Measurements from ENCODE around the gene R3HCC1L. TPM values are rescaled to one million over a fixed set of nuclear protein-coding genes. Genes with fewer than 3 reads are reported as not detected.

The R3HCC1L gene
- total and polyA plus RNA-seq, 9 of the 15 experiments (the other 6 are each of a cell fraction or from before 2014, with no cell fraction given): 9.1 to 17.8 (median 12.6) TPM

DNA sequence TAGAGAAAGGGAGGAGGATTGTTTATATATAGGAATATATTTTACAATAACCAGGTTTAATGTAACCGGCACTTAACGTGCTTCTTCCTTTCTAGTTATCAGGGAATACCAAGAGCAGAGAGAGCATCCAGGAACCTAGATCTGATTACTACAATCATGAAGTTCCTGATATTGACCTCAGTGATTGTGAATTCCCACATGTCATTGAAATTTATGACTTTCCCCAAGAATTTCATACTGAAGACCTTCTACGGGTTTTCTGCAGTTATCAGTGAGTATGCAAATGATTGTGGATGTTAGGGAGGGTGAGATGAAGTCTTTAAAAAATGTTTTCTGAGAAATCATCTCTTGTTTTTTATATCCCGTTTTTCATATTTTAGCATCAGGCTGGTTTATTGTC lies 97.0 kb downstream of the R3HCC1L start:
- intact Hi-C loops (cut with micrococcal nuclease): no loop called here
- H3K36me3 ChIP-seq (ENCODE audit: control insufficient read depth, insufficient read depth, low read length): peaks cover 20% of the 10 kb centered on the region
- DNase-seq (ENCODE audit: extremely low read depth in 1 of 4, low spot score in 3 of 4) (no peak), FAIRE-seq (no peak), ATAC-seq (no peak)
- no peaks in the 10 kb centered on the region for H3K9me3 ChIP-seq (replicated peaks; ENCODE audit: control insufficient read depth, insufficient read depth, low read depth, low read length)
- CTCF ChIA-PET (ENCODE audit: low intra/inter-chr PET ratio): no interaction called here
- H3K9me1 ChIP-seq (ENCODE audit: control insufficient read depth, insufficient read depth, low read length): no peaks in the 10 kb centered on the region
- H2AFZ ChIP-seq (ENCODE audit: low read depth, low read length): no peak overlapping the region
- POLR2A ChIA-PET: no interaction called here
- H3K4me3 ChIP-seq: no peak overlapping the region
- 2% methylated on average over 4 of the region's 4 CpGs for WGBS (ENCODE audit: insufficient coverage, low coverage, missing lambda C conversion rate)
- H4K20me1 ChIP-seq (replicated peaks; ENCODE audit: control insufficient read depth, insufficient read depth, low read length): no peaks in the 10 kb centered on the region; the same call in 1 of the 2 replicates
- peaks cover 5% of the 10 kb centered on the region; the same call in 2 of the 3 replicates for H3K79me2 ChIP-seq (ENCODE audit: control insufficient read depth, insufficient read depth, low read length)
- BruUV-seq (replicated peaks): no TSS peak
- no peak overlapping the region for H3K4me2 ChIP-seq (ENCODE audit: insufficient read depth, low read length)
- H3K4me1 ChIP-seq (replicated peaks in 1 of 2; ENCODE audit: control insufficient read depth in 2 of 2, insufficient read depth in 2 of 2, low read length in 2 of 2): peaks cover 0 to 17% of the 10 kb centered on the region in 2 experiments; a peak in 2 of 5 replicates
- no peak overlapping the region for H3K27ac ChIP-seq (ENCODE audit: extremely low read depth, low read depth, low read length)
- in situ Hi-C loops (cut with MboI): no loop called here
- no peak overlapping the region for H3K9ac ChIP-seq (ENCODE audit: insufficient read depth in 1 of 2, low read depth in 2 of 2, low read length in 2 of 2)
- H3K27me3 ChIP-seq (ENCODE audit: control insufficient read depth in 2 of 2, insufficient read depth in 2 of 2, low read length in 2 of 2): no peaks in the 10 kb centered on the region
- TF ChIP-seq CTBP1 (IDR thresholded peaks at IDR 0.05; ENCODE audit: borderline replicate concordance): peak; percentile 33; the same call in 1 of the 2 replicates
- TF ChIP-seq HDAC8 (tag; IDR thresholded peaks at IDR 0.05): no peak
- TF ChIP-seq CBFA2T3 (IDR thresholded peaks at IDR 0.05): peak; percentile 36; the same call in 1 of the 2 replicates
- TF ChIP-seq ARID1B (IDR thresholded peaks at IDR 0.05): peak; percentile 21; the same call in 1 of the 2 replicates
- peak; percentile 92 for TF ChIP-seq MEIS2 (IDR thresholded peaks at IDR 0.05; ENCODE audit: partially characterized antibody)
- TF ChIP-seq EP300 (IDR thresholded peaks at IDR 0.05; ENCODE audit: low read length): 0 out of 2 replicates have a peak, but pooled peaks have one; percentile 25
- TF ChIP-seq TEAD1 (CRISPR knock-in tag; IDR thresholded peaks at IDR 0.05): 0 out of 4 replicates have a peak, but pooled peaks of 1 of the 2 experiments have one; percentile 11
- no peak for TF ChIP-seq ZNF717 (CRISPR knock-in tag; IDR thresholded peaks at IDR 0.05)
- TF ChIP-seq TEAD4 (IDR thresholded peaks at IDR 0.05; ENCODE audit: low read length): peak; percentile 34; the same call in 1 of the 2 replicates
- TF ChIP-seq TEAD4 (CRISPR knock-in tag; IDR thresholded peaks at IDR 0.05; ENCODE audit: borderline replicate concordance): no peak
- TF ChIP-seq, protein P1, sequence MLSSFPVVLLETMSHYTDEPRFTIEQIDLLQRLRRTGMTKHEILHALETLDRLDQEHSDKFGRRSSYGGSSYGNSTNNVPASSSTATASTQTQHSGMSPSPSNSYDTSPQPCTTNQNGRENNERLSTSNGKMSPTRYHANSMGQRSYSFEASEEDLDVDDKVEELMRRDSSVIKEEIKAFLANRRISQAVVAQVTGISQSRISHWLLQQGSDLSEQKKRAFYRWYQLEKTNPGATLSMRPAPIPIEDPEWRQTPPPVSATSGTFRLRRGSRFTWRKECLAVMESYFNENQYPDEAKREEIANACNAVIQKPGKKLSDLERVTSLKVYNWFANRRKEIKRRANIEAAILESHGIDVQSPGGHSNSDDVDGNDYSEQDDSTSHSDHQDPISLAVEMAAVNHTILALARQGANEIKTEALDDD (IDR thresholded peaks at IDR 0.05): peak; percentile 47; the same call in 1 of the 2 replicates
- no peak for TF ChIP-seq PML (IDR thresholded peaks at IDR 0.05; ENCODE audit: low read length)
- TF ChIP-seq LCOR (CRISPR knock-in tag; IDR thresholded peaks at IDR 0.05): no peak
- 0 out of 2 replicates have a peak, but pooled peaks have one; percentile 14 for TF ChIP-seq TAL1 (IDR thresholded peaks at IDR 0.05)
- no peak for TF ChIP-seq ZNF3 (CRISPR knock-in tag; IDR thresholded peaks at IDR 0.05)
- TF ChIP-seq, protein P2, sequence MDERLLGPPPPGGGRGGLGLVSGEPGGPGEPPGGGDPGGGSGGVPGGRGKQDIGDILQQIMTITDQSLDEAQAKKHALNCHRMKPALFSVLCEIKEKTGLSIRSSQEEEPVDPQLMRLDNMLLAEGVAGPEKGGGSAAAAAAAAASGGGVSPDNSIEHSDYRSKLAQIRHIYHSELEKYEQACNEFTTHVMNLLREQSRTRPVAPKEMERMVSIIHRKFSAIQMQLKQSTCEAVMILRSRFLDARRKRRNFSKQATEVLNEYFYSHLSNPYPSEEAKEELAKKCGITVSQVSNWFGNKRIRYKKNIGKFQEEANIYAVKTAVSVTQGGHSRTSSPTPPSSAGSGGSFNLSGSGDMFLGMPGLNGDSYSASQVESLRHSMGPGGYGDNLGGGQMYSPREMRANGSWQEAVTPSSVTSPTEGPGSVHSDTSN (CRISPR knock-in tag; IDR thresholded peaks at IDR 0.05; ENCODE audit: low read depth): no peak
- TF ChIP-seq, protein P2 (tag; conservative IDR thresholded peaks at IDR 0.05; ENCODE audit: low read depth): peak; percentile 37; the same call in 1 of the 2 replicates
- peak; percentile 30; the same call in 1 of the 2 replicates for TF ChIP-seq SOX6 (IDR thresholded peaks at IDR 0.05)
- TF ChIP-seq, protein P3, sequence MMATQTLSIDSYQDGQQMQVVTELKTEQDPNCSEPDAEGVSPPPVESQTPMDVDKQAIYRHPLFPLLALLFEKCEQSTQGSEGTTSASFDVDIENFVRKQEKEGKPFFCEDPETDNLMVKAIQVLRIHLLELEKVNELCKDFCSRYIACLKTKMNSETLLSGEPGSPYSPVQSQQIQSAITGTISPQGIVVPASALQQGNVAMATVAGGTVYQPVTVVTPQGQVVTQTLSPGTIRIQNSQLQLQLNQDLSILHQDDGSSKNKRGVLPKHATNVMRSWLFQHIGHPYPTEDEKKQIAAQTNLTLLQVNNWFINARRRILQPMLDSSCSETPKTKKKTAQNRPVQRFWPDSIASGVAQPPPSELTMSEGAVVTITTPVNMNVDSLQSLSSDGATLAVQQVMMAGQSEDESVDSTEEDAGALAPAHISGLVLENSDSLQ (IDR thresholded peaks at IDR 0.05): peak; percentile 71
